GM11168 (cell line): ENCODE measurements around the gene SPATA31A6.
"Not testable (repeated sequence)": the region's sequence is repeated elsewhere in the genome, so short reads cannot be mapped to it uniquely, and the experiment has no call there.

Source experiments
- in situ Hi-C: fragments of 300-500 bp; cut with MboI; formaldehyde crosslinking; loops from one replicate; pipeline ENCODE4 v1.12.0; 2022; ENCODE audit warnings: low sequenced_read_pairs; ENCODE audit not compliant: unreplicated experiment

SPATA31A6 gene

GRCh38 chr9:42183359-42183758, at the start of gene SPATA31A6:
SPATA31A6 (plus strand) TSS chr9:42183659; CDS start chr9:42183688, 29 bp downstream.
- in situ Hi-C loops, result not testable (repeated sequence)

- in situ Hi-C loops, result not testable (repeated sequence)
Measured at GRCh38 chr9:42160299-42160698, 23.2 kb upstream of the SPATA31A6 start.

GRCh38 chr9:42219861-42220260, 36.4 kb downstream of the SPATA31A6 start:
- in situ Hi-C loops, result not testable (repeated sequence)

GRCh38 chr9:42223230-42223629, 39.8 kb downstream of the SPATA31A6 start:
- in situ Hi-C loops, result not testable (repeated sequence)

- in situ Hi-C loops, result not testable (repeated sequence)
Measured at GRCh38 chr9:42233031-42233430, 49.6 kb downstream of the SPATA31A6 start.

GRCh38 chr9:42234610-42235009, 51.2 kb downstream of the SPATA31A6 start:
- in situ Hi-C loops, result not testable (repeated sequence)

GRCh38 chr9:42235352-42235991, 52.0 kb downstream of the SPATA31A6 start:
- in situ Hi-C loops, result not testable (repeated sequence)

- in situ Hi-C loops, result not testable (repeated sequence)
Measured at GRCh38 chr9:42236097-42236496, 52.6 kb downstream of the SPATA31A6 start.

GRCh38 chr9:42237381-42237780, 53.9 kb downstream of the SPATA31A6 start:
- in situ Hi-C loops, result not testable (repeated sequence)

GRCh38 chr9:42238862-42239261, 55.4 kb downstream of the SPATA31A6 start:
- in situ Hi-C loops, result not testable (repeated sequence)
